HuH-7.5 (cell line): ENCODE results near the gene ATP1A3.

Source experiments
- DNase-seq: peaks from one replicate; pipeline ENCODE4 v3.0.0; 2011; ENCODE audit warnings: low spot score

Gene ATP1A3

DNA sequence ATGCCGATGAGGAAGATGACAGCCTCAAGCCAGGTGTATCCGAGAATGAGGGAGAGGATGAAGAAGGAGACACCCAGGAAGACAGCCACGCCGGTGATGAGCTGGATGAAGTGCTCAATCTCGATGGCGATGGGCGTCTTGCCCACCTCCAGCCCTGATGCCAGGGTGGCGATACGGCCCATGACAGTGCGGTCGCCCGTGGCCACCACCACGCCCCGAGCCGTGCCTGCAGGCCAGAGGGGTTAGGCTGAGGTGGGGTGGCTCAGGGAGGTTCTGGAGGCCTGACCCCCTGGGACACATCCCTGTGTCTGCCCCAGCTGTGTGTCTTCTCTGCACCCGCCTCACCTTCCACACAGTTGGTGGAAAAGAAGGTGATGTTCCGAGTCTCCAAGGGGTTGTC lies 9.1 kb downstream of the ATP1A3 start:
- DNase-seq = no peak

DNA sequence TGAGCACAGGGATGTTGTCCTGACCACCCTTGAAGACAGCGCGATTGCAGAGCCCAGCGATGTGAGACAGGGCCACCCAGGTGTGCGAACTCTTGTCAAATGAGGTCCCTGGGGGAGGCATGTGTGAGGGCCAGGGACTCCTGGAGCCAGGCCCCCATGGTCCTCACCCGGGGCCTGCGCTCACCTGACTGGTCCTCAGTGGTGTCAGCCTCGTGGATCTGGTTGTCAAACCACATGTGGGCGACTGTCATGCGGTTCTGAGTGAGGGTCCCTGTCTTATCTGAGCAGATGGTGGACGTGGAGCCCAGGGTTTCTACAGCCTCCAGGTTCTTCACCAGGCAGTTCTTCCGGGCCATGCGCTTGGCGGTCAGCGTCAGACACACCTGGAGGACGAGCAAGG lies 12.3 kb downstream of the ATP1A3 start:
- no peak for DNase-seq

DNA sequence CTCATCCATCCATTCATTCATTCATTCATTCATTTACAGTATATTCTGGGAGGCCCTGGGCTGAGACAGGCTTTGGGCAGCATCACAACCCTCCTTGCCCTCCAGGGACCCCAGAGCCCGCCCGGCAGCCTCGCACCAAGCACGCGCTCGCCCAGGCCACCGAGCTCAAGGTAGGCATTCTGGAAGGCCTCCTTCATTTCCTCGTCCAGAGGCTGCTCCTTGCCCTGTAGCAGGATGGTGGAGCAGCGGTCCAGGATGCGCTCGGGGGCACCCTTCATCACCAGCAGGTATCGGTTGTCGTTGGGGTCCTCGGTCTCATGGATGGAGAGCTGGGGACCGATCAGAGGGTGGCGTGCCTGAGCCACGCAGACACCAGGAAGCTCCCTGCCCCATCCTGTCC lies 15.6 kb downstream of the ATP1A3 start:
- no peak for DNase-seq

- DNase-seq = no peak
Measured at GRCh38 chr19:41977916-41978315, 16.1 kb downstream of the ATP1A3 start.

- no peak for DNase-seq
Measured at GRCh38 chr19:41974652-41975051, 19.4 kb downstream of the ATP1A3 start.

DNA sequence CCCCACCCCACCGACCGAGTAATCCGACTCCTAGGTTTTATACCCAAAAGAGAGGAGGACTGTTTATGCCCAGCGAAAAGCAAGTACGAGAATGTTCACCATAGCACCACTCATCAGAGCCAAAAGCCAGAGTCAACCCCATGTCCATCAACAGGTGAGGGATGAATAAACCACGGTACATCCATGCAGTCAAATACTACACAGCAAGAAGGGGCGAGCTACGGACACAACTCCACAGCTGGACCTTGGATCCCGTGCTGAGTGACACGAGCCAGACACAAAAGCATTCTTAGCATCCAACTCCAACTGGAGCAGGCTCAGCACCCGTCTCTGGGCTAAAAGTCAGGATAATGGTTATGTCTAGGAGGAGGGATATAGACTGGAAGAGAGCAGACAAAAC lies 22.7 kb downstream of the ATP1A3 start:
- no peak for DNase-seq

GRCh38 chr19:41969772-41970458 lies 24.1 kb downstream of the ATP1A3 start:
- DNase-seq = no peak

DNA sequence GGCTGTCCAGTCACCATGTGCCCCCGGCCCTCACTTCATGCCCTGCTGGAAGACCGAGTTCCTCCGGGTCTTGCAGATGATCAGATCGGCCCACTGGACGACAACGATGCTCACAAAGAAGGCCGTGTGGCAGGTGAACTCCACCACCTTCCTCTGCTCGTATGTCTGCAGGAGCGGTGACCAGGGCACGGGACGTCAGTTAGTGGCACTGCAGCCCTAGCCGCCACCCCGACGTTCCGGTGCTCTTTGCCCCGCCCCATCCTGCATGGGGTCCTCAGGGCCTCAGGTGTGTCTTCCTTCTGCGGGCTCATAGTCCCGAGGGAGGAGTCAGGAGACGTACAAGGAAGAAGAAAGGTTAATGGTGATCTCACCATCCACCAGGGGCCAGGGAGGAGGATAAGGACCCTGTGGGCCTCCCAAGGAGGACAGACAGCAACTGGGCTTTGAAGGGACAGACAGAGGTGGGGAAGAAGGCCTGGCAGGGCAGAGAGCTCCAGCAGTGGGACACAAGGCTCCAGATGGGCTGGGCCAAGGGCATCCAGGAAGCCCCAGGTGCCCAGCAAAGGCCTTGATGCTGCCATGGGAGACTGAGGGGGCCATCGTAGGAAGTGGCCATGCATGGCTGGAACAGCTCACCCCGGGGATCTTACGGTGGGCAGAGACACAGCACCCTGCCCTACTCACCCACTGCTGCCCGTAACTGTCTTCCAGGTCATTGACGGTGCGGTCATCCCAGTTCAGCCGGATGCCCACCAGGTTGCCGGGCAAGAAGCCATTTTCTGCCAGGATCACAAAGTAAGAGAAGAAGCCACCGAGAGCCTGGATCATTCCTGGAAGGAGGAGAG lies 25.1 kb downstream of the ATP1A3 start:
- DNase-seq = no peak

DNA sequence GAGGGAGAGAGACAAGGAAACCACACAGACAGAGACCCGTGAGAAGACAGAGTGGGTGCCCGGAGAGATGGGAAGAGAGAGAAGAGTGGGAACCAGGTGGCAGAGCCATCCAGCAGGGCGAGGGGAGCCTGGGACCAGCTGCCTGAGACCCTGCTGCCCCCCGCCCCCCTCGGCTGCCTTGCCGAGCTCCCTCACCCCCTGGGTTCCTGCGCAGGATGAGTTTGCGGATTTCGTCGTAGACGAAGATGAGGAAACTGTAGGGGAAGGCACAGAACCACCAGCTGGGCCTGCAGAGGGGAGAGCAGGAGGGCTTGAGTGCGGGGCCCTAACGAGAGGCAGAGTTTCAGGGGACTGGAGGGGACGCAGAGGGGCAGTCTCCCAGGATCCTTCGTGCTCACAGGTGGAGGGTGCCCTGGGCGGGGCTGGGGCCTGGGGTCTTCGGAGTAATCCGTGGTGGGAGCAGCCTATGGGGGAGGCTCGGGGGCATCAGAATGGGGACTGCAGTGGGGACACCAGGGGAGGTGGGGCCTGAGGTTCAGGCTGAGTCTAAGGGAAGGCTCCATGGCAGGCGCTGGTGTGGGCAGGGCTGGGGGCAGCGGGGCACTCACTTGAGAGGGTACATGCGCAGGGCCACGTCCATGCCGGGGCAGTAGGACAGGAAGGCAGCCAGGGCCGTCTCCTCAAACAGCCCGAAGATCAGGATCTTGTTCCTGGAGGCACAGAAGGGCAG lies 26.8 kb downstream of the ATP1A3 start:
- no peak for DNase-seq

GRCh38 chr19:41965106-41965505 lies 28.9 kb downstream of the ATP1A3 start:
- no peak for DNase-seq

DNA sequence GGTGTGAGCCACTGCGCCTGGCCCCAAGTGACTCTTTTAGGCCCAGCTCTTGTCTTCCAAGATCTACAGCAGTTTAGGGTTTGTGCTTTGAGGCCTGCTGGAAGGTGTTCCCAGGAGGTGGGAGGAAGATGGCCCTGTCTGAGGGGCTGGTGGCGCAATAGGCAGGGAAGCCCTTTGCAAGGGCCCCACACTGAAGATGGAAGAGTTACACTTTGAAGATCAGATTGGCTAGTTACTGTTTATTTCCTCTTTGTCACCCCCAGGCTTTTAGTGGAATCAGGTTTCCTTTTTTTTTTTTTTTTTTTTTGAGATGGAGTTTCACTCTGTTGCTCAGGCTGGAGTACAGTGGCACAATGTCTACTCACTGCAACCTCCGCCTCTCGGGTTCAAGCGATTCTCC lies 33.1 kb downstream of the ATP1A3 start:
- DNase-seq = no peak

- peak; percentile 95 for DNase-seq
Measured at GRCh38 chr19:41959056-41960053, 34.7 kb downstream of the ATP1A3 start, which contains the start of gene RABAC1. RABAC1 (minus strand) TSS chr19:41959321; CDS start chr19:41959292, 29 bp downstream.

DNA sequence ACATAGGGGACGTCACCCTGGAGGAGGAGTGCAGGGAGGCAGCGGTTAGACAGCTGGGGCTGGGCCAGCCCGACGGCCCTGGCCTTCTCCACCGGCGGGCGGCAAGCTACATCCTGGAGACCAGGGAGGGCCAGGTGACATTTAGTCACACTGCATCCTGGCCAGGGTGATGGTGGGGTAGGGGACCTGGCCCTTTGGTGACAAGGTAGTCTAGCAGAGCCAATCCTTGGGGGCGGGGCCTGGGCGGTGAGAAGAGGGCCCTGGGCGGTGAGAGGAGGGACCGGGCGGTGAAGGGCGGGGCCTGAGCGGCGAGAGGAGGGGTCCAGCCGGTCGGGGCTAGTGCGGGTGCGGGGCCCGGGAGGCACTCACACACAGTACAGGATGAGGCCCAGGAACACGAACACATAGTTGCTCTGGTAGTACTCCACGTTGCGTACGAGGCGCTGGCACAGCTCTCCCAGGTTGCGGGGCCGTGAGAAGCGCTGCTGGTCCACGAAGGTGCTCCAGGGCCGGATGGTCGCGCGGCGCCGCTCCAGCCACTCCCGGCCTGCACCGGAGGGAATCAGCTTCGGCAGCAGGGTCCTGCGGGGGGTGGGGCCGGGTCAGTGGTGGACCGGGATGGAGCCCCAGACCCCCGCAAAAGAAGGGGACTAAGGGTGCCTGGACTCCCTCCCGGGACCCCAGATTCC lies 35.5 kb downstream of the ATP1A3 start:
- DNase-seq = peak; percentile 87

DNA sequence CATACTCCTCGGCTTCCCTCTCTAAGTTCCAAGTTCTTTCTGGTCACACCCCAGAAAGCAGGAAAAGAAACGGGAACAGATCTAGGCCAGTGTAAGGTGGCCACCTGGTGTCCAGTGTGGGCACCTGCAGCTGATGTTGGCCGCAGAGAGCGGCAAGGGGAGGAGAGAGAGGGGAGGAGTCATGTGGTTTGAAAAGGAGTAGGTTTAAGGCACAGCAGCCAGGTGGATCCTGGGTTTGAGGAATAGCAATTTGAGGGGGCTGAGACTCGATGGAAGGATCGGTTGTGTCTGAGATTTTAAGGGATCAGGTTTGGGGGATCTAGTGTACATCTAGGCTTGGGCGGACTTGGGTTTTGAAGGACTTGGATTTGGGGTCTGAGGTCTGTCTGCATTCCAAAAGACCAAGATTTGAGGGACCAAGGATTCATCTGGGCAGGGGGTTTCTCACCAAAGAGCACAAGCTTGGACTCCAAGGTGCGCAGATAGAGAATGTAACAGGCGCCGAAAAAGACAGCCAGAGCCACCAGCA lies 36.1 kb downstream of the ATP1A3 start:
- DNase-seq = peak; percentile 95

- no peak for DNase-seq
Measured at GRCh38 chr19:41957161-41957837, 36.7 kb downstream of the ATP1A3 start.

DNA sequence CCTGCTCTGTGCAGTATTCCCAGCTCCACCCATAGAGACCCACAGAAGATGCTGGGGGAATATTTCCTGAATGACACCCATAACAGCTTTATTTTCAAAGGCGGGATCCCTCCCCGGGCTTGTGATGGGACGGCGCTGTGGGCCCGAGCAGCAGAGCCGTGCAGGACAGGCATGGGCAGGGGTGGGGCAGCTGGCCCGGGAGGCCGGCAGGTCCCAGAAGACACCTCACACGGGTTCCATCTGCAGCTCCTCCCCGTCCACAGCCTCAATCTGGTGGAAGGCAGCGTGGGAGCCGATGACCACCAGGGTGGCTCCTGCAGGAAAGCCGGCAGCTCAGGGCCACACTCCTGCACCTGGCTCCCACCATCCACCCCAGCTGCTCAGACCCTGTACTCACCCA lies 37.4 kb downstream of the ATP1A3 start:
- no peak for DNase-seq

GRCh38 chr19:41955521-41955920 lies 38.5 kb downstream of the ATP1A3 start:
- no peak for DNase-seq

- peak; percentile 95 for DNase-seq
Measured at GRCh38 chr19:41951686-41952172, 42.3 kb downstream of the ATP1A3 start.

DNA sequence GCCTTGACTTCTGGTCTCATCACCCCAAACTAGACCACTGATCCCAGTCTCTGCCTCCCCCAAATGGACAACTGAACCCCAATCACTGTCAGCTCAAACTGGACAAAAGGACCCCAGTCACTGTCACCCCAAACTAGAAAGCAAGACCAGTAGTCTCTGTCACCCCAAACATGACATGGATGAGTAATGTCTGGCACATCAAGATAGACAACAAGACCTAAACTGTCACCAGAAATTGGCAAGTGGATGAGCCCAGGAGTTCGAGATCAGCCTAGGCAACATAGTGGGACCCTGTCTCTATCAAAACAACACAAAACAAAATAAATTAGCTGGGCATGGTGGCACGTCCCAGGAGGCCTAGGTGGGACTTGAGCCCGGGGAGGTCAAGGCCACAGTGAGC lies 46.9 kb downstream of the ATP1A3 start:
- DNase-seq = no peak
